HG02970 (cell line): Measurements from ENCODE around the gene PMP22.
"Not testable (repeated sequence)": the region's sequence is repeated elsewhere in the genome, so short reads cannot be mapped to it uniquely, and the experiment has no call there.

Experiments used
- ATAC-seq: cut with Tn5 transposase; IDR thresholded peaks from one replicate; pipeline ENCODE4 v1.9.1; 2021; ENCODE audit warnings: mild to moderate bottlenecking, moderate library complexity, moderate number of reproducible peaks; ENCODE audit not compliant: unreplicated experiment, low FRiP score

PMP22 gene

GRCh38 chr17:15220785-15221184 lies 44.3 kb downstream of the PMP22 start:
- ATAC-seq, result no peak

GRCh38 chr17:15216481-15216880 lies 48.6 kb downstream of the PMP22 start:
- no peak for ATAC-seq

- ATAC-seq, result no peak
Measured at GRCh38 chr17:15213381-15214087, 51.6 kb downstream of the PMP22 start.

- ATAC-seq, result no peak
Measured at GRCh38 chr17:15210247-15210646, 54.9 kb downstream of the PMP22 start.

- not testable (repeated sequence) for ATAC-seq
Measured at GRCh38 chr17:15203062-15203461, 62.1 kb downstream of the PMP22 start.

GRCh38 chr17:15200574-15200973 lies 64.6 kb downstream of the PMP22 start:
- ATAC-seq, result not testable (repeated sequence)

GRCh38 chr17:15197229-15197628 lies 67.9 kb downstream of the PMP22 start:
- no peak for ATAC-seq

GRCh38 chr17:15194859-15195277 lies 70.3 kb downstream of the PMP22 start:
- no peak for ATAC-seq

- ATAC-seq, result no peak
Measured at GRCh38 chr17:15185625-15185991, 79.5 kb downstream of the PMP22 start.

- no peak for ATAC-seq
Measured at GRCh38 chr17:15184872-15185624, 80.1 kb downstream of the PMP22 start.

GRCh38 chr17:15181816-15182215 lies 83.3 kb downstream of the PMP22 start:
- no peak for ATAC-seq

GRCh38 chr17:15181333-15181732 lies 83.8 kb downstream of the PMP22 start:
- ATAC-seq, result no peak

GRCh38 chr17:15180121-15180561 lies 85.0 kb downstream of the PMP22 start:
- ATAC-seq, result no peak
